DMS53 treated with DMSO at 0.1 percent for 48 hours (cell line): ENCODE data around the gene JAK3.

Experiments used
- DNase-seq: peaks from one replicate; lab custom pipeline; 2025; ENCODE audit not compliant: unreplicated experiment; lab: John Stamatoyannopoulos, UW

JAK3 gene

DNA sequence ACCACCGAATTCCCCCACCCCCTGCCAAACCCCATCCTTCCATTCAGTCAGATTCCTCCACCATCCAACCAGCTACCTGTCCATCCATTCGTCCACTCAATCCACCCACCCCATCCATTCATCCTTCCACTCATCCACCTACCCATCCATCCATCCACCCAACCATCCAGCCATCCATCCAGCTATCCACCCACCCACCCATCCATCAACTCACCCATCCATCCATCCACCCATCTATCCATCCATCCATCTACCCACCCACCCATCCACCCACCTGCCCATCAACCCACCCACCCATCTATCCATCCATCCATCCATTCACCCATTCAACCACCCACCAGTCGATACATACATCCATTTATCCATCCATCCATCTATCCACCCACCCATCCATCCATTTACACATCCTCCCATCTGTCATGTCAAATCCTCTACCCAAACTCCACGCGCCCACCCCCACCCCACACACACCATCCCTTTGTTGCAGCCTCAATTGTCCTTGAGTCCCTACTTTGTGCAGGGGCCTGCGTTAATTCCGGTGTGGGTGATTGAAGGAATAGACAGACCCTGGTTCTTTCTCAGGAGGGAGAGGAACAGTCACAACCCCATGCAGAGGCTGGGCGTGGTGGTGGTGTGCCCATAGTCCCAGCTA, 18.7 kb upstream of the JAK3 start:
- DNase-seq, result no peak

DNA sequence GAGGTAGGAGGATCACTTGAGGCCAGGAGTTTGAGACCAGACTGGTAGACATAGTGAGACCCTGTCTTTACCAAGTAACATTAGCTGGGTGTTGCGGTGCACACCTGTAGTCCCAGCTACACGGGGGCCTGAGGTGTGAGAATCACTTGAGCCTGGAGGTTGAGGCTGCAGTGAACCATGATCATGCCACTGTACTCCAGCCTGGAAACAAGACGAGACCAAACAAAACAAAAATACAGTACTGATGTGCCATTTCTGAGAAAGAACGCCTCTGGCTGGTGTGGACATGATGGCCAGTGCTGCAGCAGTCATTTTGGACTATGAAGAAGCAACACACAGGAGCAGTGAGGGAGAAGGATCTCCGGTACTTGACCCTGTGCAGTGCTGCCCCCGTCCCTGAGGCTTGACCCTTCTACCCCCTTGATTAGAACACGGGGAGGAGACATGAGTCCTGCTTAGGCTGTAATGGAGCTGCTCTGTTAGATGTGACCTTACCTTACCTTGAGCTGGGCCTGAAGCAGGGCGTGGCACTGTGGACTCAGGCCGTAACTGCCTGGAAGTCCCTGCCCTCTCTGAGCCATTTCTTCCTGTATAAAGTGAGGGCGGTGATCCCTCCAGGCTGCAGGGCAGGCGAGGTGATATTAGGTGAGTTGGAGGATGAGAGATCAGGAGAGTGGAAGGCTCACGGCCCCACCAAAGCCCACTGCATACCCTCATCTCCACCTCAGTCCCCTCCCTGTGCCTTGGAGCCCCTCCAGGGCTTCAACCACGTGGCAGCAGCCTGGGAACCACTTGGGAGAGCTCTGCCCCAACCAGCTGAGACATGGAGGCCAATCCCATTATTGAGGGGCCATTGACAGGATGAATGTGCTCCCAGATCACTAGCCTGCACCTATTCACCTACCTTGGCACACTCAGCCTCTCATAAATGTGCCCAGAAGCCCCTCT, 17.9 kb upstream of the JAK3 start:
- peak; percentile 41 for DNase-seq

DNA sequence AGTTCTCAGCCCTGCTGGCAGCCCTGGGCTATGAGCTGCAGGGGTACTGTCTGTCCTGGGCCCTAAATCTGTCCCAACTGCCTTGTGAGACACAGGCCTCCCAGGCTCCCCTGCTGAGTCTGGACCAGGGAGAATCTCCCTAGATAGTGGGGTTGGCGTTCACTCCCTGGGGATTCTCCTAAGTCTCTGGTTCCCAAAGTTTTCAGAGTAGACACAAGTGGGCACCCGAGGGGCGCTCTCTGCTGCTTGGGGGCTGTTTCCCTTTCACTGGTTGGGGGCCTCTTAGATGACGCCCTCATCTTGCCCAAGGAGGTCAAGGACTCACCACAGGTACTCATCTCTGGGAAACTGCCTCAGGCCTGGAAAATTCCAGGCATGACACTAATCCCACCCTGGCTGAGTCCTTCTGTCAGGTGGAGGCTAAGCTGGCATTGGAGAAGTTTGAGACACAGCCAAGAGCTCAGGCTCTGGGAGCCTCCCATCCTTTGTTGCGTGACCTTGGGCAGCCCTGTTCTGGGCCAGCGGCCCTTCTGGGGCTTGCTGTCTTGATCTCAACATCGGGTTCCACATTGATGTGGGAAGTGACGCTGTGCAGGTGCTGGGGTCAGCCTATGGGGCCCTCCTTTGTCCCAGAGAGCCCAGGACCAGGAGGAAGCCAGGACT, 15.9 kb upstream of the JAK3 start:
- DNase-seq, result no peak

DNA sequence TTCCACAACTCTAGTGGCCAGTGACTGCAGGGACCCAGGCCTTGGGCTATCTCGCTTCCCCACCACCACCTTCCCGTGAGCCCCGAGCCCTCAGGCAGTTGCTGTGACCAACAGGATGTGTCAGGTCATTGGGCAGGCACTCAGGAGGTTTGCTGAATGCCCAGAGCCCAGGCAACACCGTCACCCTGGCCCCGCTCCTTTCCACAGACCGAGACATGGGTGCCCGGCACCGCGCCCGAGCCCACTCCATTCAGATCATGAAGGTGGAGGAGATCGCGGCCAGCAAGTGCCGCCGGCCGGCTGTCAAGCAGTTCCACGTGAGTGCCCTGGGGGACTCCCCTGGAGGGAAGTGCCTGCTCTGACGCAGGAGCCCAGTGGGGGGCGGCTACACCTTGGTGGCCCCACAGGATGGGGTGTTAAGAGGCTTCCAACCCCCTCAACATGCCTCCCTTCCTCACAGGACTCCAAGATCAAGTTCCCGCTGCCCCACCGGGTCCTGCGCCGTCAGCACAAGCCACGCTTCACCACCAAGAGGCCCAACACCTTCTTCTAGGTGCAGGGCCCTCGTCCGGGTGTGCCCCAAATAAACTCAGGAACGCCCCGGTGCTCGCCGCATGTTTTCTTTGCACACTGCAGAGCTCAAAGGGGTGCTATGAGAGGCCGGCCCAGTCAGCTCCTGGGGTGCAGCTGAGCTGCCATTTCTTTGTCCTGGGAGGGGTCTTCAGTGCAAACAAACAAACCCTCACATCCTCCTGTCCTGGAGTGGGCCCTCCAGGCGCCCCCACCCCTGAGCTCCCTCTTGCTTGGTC, 15.1 kb upstream of the JAK3 start:
- no peak for DNase-seq

DNA sequence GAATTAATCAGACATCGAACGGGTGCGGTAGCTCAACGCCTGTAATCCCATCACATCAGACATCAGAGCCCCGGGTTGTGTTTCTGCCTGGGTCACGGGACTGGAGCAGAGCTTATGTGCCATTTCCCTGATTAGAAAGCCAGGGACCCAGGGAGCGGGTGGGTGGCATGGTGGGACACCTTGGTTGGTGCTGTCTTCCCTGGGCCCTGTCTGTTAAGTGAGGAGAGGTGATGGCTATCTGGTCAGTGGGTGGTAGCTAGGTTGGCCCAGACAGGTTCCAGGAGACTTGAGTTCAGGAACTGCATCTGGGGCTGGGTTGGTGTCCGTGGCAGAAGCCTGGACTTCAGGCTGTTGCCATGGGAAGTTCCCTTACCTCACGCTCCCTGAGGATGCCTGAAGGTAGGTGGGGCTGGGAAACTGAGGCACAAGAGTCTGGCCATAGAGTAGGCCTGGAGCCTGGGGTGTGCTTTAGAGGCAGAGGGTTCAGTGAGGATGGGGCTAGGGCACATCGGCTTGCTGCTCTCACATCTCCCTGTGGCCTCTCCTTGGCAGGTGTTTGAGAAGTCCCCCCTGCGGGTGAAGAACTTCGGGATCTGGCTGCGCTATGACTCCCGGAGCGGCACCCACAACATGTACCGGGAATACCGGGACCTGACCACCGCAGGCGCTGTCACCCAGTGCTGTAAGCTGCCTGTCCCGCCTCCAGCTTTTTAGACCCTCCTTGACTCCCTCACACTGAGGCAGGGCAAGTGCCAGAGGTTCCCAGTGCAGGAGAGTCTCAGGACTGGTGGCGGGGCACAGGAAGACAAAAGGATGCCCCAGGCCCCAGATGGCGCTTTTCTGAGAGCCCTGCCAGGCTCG, 14.0 kb upstream of the JAK3 start:
- no peak for DNase-seq

DNA sequence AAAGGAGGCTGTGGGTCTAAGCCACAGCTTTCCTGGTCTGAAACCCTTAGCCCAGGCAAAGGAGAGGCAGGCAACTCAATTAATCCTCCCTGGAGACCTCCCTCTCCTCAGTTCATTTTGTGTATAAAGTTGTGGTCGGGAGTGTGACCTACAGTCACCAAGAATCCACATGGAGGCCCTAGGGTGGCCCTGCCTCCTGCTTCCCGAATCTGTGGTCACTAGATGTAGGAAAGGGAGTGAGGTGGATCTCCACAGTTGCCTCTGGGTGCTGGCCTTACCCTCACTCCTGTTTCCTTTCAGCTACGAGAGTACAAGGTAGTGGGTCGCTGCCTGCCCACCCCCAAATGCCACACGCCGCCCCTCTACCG, 13.2 kb upstream of the JAK3 start:
- DNase-seq, result no peak

DNA sequence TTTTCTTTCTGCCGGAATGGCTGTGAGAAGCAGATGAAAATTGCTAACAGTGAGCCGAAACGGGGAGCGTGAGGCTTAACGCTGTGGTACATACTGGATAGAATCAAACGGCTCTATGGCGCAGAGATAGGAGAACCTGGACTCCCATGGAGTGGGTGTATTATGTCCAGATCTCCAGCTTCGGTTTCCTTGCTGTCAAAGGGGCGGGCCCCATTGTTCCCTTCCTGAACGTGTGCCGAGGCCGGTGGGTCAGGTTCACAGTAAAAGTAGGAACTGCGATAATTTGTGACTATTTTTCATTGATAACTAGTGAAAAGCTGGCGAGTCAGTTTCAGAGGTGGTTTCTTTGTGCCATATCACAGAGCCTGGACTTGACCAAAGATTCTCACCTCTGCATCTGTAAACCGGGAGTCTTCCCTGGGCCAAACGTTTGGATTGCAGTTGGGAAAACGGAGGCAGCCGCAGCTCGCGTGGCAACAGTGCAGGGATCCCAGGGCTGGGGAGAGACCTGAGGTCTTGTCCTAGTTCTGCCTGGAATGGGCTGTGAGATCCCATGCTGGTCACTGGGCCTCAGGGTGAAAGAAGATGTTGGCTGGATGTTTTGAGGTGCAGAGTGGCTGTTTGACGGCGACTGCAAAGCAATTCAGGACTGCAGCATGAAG, 12.7 kb upstream of the JAK3 start:
- no peak for DNase-seq

DNA sequence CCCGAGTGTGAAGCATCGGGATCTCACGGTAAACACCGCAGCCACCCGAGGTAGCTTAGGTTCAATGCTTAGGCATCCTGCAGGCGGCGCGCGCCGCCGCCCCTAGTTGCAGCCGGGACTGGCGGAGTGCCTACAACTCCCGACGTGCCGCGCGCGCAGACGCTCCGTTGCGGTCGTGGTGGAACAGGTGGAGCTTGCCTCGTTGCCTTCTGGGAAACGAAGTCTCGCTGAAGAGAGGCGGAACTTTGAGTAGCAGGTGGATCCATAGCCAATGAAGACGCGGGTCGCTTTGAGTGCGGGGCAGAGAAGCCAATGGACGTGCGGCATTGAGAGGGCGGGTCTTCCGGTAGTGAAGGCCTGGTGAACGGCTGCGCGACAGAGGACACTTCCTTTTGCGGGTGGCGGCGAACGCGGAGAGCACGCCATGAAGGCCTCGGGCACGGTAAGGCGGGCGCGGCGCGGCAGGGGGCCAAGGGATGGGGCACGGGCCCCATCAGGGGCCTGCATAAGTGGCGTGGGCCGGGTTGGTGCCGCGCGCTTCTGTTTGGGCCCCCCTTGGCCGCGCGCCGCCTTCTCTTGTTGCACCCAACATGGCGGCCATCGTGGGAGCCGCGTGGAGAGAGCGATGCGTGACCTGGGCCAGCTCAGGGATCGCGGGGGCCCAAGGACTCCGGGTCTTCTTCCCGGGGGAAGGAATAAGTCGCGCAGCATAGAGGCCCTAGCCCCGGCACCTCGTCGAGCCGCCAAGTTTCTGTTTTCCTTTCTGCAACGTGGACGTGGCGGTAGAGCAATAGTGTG, 11.9 kb upstream of the JAK3 start, which contains the start of gene RPL18A:
TSS of gene RPL18A (plus strand) at position 378 of the 798 bp plus-strand sequence. CDS start at position 425, 47 bp downstream.
- DNase-seq, result peak; percentile 96

DNA sequence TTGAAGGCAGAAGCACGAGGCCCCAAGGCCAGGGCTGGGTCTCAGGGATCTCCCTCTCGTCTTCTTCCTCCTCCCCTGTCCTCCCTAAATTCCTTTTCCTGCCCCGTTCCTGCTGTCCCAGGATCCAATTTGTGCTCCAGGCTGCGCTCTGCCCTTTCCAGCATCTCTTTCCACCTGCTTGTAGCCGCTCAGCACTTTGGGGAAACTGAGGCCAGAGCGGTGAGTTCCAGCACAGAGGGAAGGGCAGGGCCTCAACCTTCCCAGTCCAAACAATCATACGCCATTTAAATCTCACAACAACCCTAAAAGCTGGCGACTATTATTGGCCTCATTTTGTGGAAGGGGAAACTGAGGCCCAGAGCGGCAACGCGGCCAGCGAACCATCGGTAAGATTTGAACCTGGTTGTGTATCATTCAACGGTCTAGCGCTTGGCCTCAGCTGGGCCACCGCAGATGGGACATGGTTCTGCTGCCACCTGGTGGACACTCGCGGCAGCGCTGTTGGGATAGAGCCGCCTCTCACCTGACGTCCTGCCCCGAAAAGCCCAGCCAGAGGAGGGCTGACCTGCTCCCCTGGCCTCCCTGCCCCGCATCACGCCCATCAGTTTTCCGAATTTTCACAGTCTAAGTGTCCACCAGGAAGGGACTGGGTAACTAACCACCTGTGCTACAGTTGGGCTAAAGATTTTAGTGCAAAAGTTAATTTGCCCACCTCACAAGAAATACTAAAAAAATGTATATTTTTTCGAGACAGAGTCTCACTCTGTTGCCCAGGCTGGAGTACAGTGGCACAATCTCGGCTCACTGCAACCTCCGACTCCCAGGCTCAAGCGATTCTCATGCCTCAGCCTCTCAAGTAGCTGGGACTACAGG, 7.7 kb upstream of the JAK3 start:
- peak; percentile 48 for DNase-seq

DNA sequence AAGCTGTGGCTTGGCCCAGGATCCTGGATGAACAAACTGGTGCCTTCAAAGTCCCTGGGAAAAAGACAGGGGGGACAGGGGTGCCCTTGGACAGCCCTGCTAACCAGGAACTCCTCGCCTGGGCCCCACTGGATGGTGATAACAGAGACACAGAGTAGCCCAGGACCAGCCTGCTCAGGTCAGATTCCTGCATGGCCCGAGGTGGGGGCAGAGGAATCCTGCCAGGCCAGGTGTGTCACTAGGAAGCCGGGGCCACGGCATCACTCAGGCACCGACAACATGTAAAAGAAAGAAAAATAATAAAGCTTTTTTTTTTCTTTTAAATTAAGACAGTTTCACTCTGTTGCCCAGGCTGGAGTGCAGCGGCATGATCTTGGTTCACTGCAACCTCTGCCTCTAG, 6.3 kb upstream of the JAK3 start:
- DNase-seq, result no peak

DNA sequence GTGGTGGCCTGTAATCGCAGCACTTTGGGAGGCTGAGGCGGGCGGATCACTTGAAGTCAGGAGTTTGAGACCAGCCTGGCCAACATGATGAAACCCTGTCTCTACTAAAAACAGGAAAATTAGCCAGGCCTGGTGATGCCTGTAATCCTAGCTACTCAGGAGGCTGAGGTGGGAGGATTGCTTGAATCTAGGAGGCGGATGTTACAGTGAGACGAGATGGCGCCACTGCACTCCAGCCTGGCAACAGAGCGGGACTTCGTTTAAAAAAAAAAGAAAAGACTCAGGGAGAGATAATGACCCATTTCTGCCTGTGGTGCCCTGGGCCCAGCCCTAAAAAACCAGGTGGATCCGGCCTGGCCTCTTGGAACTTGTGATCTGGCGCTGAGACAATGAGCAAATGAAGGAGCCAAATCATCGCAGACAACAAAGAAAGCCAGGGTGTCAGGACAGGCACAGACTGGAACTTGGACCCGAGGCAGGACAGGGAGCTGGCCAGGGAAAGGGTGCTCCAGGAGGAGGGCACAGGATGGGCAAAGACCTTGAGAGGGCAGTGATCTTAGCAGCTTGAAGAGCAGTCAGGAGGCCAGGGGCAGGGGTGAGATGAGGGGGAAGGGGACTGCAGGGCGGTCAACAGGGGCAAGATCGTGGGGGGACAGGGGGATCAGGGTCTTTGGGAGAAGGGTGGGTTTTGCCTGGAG, 962 bp upstream of the JAK3 start:
- DNase-seq, result no peak

DNA sequence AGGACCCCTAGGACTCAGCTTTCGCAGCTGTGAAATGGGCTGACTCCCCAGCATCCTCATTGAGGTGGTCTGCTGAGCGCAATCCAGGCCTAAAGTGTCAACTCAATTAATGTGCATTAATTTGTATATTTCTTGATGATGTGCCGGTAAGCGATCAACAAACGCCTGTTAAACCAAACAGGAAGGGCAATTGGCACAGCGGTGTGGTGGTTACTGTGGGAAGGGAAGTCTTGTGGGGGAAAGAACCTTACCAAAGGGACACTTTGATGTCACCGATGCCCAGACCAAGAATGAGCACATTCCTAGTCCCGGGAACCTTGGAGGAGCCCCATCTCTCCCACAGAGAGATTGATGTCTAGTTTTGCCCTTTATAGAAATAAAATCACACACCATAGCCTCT, 1.6 kb downstream of the JAK3 start:
- no peak for DNase-seq

DNA sequence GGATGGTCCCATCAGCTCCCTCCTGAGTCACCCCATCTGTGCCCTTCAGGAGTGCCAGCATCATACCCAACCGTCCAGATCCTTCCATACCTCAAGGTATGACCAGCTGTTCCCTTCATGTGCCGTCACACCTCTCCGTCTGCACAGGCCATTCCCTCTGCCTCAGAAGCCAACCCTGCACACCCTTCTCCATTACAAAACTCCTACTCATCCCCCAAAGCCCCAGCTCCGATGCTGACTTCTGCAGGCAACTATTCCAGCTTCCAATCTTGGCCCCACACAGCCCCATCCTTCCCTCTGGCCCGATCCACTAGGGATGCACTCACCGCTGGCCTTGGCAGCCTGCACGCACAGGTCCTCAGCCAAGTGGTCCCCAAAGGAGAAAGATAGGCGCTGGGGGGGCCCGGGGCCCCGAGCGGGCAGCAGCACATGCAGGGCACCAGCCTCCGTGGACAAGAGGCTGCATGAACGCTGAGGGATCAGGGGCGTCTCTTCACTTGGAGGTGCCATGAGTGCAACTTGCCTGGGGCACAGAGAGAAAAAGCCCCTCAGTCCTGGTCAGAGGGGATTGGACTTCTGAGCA, 3.8 kb downstream of the JAK3 start:
- DNase-seq, result no peak

DNA sequence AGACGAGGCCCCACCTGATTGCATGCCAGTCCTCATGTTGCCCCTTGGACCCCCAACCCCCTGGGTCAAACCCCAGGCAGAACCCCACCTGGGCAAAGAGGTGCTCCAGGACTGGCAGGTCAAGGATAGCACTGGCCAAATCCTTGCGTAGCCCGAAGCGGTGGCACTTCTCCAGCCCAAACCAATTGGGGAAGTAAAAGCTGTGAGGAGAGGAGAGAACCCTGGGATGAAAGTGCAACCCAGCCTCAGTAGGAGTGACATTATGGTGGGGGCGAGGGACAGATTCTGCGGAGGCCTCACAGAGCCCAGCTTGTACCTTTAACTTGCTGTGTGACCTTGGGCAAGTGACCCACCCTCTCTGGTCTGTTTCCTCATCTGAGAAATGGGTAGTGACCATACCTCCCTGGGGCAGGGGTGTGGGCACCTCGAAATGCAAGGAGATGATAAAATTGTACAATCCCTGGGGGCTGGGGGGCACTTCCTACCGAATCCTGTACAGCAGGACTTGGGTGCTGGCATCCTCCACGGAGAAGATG, 4.4 kb downstream of the JAK3 start:
- DNase-seq, result no peak

DNA sequence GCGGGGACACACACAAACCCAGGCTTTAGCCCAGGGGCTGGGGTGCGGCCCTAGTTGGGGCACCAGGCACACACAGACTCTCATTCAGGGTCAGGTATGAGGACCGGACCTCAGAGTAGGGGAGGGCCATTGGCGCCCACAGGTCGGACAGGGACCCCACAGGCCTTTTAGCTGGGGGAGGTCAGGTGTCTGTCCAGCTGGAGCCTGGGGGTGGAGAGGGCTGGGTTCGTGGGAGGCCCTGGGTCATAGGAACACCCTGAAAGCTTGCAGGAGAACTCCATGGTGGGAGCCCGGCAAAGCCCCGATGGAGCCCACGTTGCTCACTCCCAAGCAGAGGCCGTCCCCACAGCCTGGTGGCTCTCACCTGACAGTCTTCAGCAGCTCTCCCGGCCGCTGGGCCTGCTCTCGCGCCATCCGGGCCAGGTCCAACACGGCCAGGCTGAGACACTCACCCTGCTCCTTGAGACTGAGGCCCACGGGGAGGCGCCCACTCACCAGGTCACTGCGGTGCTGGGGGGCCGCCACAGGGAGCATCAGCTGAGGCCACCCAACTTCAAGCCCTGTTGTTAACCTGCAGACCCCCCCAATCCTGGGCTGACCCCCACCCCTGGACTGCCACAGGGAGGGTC, 5.0 kb downstream of the JAK3 start:
- no peak for DNase-seq
